NCI-H460 (cell line): ENCODE measurements around the gene TMEM156. TPM values are rescaled to one million over a fixed set of nuclear protein-coding genes. Genes with fewer than 3 reads are reported as not detected.
A peak's percentile ranks its signal among the peaks of the same experiment; 100 is the strongest.
"Not testable (repeated sequence)": the region's sequence is repeated elsewhere in the genome, so short reads cannot be mapped to it uniquely, and the experiment has no call there.

Experiments
- DNase-seq: peaks from one replicate; pipeline ENCODE4 v3.0.0-alpha.2; 2016; ENCODE audit warnings: low read depth; ENCODE audit errors: extremely low read depth
- total RNA-seq: library from RNA; depleted of rRNA; stranded (reverse); fragments of >200 nt; shearing (Covaris generic); gene quantifications from 2 replicates; pipeline ENCODE4 v1.2.3, GENCODE V29; 2014

The TMEM156 gene
- total RNA-seq, 1 experiment from 2014 or later = 5.8 TPM

GRCh38 chr4:38994135-38994534 lies 38.1 kb downstream of the TMEM156 start:
- DNase-seq = no peak

DNA sequence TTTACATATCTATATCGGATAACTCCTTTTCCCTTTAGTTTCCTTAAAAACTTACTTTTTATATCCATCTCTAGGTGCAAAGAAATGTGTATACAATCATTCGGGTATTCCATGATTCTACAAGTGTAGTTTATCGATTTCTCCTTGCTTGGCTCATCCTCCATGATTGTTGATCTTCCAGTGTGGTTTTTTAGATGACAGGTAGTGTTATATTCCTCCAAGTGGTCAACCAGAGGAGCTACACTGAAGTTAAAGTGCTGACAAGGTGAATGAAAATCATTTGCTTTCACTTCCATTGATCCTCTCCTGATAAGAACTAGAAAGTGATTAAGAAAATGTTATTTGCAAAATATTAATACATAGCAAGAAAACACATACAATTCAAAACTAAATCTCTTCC lies 38.5 kb downstream of the TMEM156 start:
- DNase-seq = peak; percentile 18

- DNase-seq = no peak
Observed at GRCh38 chr4:38990241-38990640, 42.0 kb downstream of the TMEM156 start.

DNA sequence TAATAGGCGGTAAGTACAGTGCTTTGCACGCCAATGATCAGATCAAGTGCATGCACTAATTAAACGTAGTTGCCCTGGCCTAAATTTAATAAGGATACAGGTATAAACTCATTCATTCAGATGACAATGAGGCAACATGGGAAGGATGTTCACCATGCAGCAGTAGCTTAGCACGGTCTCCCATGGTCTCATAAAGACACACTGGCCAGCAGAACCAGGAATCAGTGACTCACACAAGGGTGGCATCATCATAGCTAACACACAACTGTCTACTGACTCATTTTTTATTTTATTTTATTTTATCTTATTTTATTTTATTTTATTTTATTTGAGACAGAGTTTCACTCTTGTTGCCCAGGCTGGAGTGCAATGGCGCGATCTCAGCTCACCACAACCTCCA lies 42.7 kb downstream of the TMEM156 start:
- no peak for DNase-seq

DNA sequence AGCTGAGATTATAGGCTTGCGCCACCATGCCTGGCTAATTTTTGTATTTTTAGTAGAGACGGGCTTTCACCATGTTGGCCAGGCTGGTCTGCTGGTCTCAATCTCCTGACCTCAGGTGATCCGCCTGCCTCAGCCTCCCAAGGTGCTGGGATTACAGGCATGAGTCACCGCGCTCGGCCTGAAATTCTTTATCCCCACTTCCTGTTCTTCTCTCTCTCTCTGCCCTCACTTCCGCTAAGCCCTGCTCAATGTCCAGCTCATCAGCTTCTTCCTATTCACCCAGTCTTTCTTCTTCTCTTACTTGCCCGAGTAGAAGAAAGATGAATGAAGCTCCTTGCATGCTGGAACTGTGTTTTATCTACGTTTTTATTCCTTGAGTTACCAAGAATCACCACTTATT lies 43.9 kb downstream of the TMEM156 start:
- DNase-seq = not testable (repeated sequence)

DNA sequence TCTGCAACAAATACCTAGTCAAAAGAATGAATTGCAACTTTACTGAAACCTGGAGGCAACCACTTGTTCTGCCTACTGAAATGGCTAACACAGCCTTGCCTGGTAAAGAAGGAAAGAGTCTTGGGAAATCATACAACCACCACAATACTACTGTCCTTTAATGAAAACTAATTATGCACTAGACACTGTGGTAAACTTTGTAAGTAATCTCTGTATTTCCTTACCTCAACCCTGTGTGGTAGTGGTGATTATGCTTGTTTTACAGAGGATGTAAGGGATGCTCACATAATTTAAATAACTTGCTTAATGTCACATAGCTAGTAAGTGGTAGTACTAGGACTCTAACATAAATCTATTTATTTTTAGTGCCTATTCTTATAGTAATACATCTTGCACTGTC lies 44.7 kb downstream of the TMEM156 start:
- DNase-seq = no peak

GRCh38 chr4:38985410-38986100 lies 46.7 kb downstream of the TMEM156 start:
- DNase-seq = no peak

DNA sequence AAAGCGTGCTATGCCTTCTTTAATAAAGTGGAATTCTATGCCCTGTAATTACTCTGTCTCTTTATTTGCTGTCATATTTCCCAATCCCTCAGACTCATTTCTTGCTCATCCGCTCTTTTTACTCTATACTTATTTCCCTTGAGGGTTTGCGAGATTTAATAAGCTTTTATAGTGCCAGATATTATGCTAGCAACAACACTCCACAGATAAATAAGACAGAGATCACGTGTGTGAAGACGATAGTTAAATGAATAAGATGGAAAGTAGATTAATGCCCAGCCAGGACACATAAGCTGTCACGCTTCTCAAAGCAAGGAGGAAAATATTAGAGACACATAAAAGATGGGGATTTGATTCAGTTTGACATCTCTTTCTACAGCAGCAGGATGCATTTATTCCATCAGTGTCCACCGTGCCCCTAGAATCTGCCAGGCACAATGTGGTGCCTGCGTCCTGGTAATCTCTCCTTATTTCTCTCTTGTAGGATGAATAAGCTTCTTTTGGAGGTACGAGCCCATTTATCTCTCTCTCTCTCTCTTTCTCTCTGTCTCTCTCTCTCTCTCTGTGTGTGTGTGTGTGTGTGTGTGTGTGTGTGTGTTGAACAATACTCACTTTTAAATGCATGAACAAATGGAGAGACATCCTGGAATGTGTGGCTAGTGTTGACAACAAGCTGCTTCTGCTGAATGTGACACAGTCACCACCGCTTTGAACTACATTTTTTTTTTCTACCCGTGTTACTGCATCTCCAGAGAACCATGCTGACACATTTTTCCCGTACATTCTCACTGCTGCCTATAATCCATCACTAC lies 48.2 kb downstream of the TMEM156 start:
- no peak for DNase-seq

DNA sequence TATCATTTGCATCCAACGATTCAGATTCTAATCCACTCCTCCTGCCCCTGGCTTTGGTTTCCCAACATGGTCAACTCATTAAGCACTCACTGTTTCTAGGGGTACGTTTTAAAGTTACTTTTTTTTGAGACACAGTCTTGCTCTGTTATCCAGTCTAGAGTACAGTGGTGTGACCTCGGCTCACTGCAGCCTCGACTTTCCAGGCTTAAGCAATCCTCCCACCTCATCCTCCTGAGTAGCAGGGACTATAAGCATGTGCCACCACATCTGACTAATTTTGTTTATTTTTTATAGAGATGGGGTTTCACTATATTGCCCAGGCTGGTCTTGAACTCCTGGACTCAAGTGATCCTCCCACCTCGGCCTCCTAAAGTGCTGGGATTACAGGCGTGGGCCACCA lies 48.9 kb downstream of the TMEM156 start:
- DNase-seq = no peak

- DNase-seq = no peak
Observed at GRCh38 chr4:38982361-38983095, 49.7 kb downstream of the TMEM156 start.

DNA sequence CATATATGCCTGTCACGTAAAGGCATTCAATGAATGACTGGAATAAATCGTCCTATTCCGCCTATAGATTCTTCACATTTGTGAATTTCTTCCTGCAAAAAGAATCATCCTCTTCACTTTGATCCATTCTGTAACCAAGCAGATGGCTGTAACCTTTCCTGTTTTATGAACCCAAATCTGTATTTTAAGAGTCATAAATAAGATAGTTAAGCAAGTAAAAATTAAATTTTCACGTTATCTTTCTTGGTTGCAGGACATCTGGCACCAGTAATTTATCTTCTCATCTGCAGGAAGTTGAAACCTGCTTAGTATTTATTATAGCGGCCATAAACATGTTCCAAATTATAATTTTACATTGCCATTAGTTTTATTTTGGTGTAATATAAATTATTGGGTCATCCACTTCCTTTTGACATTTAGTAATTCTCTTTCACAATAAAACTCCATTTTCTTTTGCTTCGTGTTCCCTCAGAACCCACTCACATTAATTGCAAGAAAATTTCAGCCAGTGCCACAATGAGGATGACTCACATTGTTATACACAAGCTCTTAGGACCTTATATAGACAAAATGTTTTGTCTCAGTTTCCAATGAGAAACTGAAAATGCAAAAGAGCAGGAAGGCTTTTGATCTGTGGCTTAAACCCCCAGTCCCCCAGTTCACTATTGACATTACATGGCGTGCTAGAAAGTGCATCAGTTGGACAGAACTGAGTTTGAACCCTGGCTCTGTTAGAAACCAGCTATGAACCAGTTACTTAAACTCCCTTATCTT lies 51.1 kb downstream of the TMEM156 start:
- no peak for DNase-seq

DNA sequence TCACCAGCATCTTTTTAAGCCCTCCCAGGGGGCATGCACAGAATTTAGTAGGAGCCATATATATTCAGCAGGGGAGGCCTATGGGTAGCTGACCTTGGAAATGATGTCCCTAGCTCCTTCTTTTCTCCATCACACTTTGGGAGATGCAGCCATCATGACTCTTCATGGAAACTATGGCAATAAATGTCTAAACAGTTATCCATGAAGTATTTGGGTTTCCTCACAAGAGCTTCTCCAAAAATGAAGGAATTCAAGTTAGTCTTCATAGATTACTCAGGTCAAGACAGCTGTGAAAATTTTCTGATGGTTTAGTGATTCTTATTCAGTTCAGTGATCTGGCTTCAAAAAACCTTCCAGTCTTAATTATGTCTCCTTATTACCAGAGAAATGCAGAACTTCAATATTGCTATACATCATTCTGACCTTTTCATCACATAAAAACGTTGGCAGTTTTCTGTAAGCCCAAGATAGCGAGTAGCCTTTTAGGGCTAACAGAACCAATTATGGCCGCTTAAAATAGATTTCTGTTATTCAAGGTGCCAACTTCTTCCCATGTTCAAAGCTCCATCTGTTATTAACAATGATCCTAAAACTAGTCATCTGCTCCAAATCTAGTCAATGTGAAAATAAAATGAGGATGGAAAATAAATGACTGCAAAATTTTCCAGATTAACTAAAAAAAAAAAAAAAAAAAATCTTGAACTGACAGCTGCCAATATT lies 52.5 kb downstream of the TMEM156 start:
- DNase-seq = no peak

DNA sequence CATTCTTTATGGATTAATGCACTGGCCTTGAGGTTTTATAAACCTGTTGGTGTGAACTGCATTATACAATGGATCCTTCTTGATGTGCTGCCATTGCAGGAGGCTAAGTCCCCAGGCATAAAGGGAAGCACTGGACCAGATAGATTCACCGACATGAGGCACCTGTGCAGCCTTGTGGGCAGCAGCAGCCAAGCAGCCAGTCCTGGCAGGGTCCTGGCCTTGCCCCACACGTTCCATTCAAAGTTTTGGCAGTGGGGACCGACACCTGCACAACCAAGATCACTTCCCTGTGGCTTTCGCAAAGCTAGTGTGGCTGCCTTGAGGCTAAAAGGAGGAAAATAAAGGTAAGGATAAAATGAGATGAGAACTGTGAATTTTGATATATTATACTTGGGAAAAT lies 53.1 kb downstream of the TMEM156 start:
- no peak for DNase-seq

DNA sequence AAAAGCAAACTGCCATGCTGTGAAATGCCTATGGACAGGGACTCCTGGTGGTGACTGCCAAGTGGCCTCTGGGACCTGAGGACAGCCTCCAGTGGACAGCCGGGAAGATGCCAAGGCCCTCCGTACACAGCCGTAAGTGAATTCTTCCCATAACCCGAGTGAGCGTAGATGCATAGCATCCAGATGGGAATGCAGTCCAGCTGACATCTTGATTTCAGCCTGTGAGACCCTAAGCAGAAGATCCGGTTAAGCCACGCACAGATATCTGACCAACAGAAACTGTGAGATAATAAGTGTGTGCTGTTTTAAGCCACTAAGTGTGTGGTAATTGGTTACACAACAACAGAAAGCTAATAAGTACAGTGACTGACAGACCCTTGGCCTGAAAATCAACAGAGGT lies 55.9 kb downstream of the TMEM156 start:
- no peak for DNase-seq

GRCh38 chr4:38968668-38969067 lies 63.5 kb downstream of the TMEM156 start:
- no peak for DNase-seq

DNA sequence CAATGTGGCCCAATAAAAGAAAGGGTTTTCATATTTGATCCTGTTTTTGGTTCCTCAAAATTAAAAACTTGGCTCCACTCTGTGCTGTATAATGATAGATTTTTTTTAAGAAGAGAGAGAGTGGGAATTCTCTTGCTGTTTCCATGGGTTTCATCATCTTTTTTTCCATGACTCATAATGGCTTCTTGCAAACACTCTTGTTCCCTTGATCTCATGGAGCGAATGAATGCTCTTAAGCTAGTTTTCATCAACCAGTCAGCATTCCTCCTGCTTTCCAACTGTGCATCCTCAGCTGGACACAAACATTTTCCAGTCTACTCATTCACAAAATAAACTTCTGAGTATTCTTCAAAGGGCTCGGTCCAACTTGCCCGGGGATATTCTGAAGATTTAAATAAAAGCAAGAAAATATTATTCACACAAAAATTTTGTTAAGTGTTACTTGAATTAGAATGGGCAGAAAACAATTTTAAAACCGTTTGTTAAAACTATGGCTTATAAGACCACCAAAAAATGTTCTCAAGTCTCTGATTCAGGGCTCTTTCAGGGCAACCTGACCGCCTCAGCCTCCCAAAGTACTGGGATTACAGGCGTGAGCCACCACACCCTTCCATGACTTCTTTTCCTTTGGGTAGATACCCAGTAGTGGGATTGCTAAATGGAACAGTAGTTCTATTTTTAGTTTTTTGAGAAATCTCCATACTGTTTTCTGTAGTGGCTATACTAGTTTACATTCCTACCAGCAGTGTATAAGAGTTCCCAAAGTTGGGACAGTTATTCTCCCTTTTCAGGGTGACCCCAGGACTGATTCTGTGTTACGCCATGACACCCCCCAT lies 64.7 kb downstream of the TMEM156 start:
- DNase-seq = peak; percentile 82

GRCh38 chr4:38965866-38966265 lies 66.3 kb downstream of the TMEM156 start:
- DNase-seq = no peak

GRCh38 chr4:38964942-38965775 lies 67.0 kb downstream of the TMEM156 start:
- no peak for DNase-seq
